ENCODE data around the gene EIF3K. TPM values are rescaled to one million over a fixed set of nuclear protein-coding genes. Genes with fewer than 3 reads are reported as not detected.

The EIF3K gene
- total RNA-seq, 1 donor from 2014 or later, result 274 TPM

- H3K4me3 Mint-ChIP-seq, result peak overlapping the region; percentile 16
Measured at GRCh38 chr19:38678217-38678890, 59.4 kb downstream of the EIF3K start.

DNA sequence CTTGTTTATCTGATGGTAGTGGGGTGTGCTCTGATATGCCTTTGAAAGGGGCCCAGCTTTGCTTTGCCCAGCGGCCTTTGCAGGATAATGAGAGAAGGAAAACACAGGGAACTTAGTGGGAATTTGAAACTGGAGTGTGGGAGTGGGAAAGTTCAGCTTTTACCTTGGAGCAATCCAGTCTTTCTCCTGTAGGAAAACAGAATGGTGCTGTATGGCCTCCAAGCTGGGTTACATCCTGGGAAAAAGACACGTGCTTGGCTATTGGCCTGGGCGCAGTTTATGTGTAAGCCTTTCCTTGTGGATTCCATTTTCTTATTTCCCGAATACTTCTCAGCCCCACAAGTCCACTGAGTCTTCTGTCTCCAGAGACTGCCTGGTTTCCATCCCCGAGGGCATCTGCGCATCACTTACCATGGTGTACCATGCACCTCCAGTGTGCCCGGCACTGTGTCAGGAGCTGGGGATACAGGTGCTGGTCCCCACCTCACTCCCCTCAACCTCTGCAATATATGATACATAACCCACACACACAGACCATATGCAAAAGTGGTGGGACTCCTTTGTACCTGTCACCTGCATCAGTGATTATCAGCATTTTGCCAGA is 60.0 kb downstream of the EIF3K start:
- Mint-ChIP-seq H3K27me3 (no peaks in the 10 kb centered on the region), H3K4me1 (ENCODE audit: unreplicated experiment) (peaks cover 70% of the 10 kb centered on the region), H3K9me3 (peaks cover 5% of the 10 kb centered on the region), H3K4me3 (no peak overlapping the region), H3K36me3 (peaks cover 45% of the 10 kb centered on the region), H3K27ac (peak overlapping the region; percentile 100)
- no peak for TF ChIP-seq CTCF (conservative IDR thresholded peaks at IDR 0.05)
- DNase-seq (ENCODE audit: extremely low spot score, unreplicated experiment), result no peak

More at GRCh38 chr19:38678217-38678890, 59.4 kb downstream of the EIF3K start:
- Mint-ChIP-seq H3K27me3 (no peaks in the 10 kb centered on the region), H3K36me3 (peaks cover 40% of the 10 kb centered on the region), H3K27ac (peak overlapping the region; percentile 100), H3K4me1 (ENCODE audit: unreplicated experiment) (peaks cover 66% of the 10 kb centered on the region), H3K9me3 (peaks cover 5% of the 10 kb centered on the region)
- TF ChIP-seq CTCF (conservative IDR thresholded peaks at IDR 0.05), result no peak
- no peak for DNase-seq (ENCODE audit: extremely low spot score, unreplicated experiment)

DNA sequence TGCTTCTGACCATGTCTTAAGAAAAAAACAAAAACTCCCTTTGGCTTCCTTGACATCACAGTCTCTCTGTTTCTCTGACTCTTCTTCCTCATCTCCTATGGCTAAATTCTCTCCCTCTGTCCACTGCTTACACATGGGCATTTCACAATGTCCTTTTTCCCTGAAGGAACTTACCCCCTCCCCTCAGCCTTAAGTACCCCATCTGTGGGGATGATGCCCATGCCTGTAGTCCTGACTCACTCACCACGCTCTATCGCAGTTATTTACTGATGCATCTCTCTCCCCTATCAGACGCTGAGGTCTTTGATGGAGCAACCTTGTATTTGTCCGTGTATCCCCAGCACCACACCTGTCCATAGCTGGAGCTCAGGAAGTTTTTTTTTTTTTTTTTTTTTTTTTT is 60.9 kb downstream of the EIF3K start:
- DNase-seq (ENCODE audit: extremely low spot score, unreplicated experiment), result no peak
- Mint-ChIP-seq H3K27ac (peak overlapping the region; percentile 100), H3K4me1 (ENCODE audit: unreplicated experiment) (peaks cover 69% of the 10 kb centered on the region)

GRCh38 chr19:38682195-38682867 is 63.3 kb downstream of the EIF3K start:
- Mint-ChIP-seq H3K27me3 (no peaks in the 10 kb centered on the region), H3K9me3 (peaks cover 6% of the 10 kb centered on the region), H3K4me1 (ENCODE audit: unreplicated experiment) (peaks cover 64% of the 10 kb centered on the region), H3K4me3 (no peak overlapping the region), H3K36me3 (peaks cover 36% of the 10 kb centered on the region), H3K27ac (peak overlapping the region; percentile 100)
- no peak for TF ChIP-seq CTCF (conservative IDR thresholded peaks at IDR 0.05)
- no peak for DNase-seq (ENCODE audit: extremely low spot score, unreplicated experiment)

More for the DNA sequence above, 60.9 kb downstream of the EIF3K start:
- peak overlapping the region; percentile 32 for H3K4me3 Mint-ChIP-seq
- no peaks in the 10 kb centered on the region for H3K27me3 Mint-ChIP-seq
- H3K36me3 Mint-ChIP-seq, result peaks cover 42% of the 10 kb centered on the region
- no peak for TF ChIP-seq CTCF (conservative IDR thresholded peaks at IDR 0.05)
- H3K9me3 Mint-ChIP-seq, result peaks cover 5% of the 10 kb centered on the region

DNA sequence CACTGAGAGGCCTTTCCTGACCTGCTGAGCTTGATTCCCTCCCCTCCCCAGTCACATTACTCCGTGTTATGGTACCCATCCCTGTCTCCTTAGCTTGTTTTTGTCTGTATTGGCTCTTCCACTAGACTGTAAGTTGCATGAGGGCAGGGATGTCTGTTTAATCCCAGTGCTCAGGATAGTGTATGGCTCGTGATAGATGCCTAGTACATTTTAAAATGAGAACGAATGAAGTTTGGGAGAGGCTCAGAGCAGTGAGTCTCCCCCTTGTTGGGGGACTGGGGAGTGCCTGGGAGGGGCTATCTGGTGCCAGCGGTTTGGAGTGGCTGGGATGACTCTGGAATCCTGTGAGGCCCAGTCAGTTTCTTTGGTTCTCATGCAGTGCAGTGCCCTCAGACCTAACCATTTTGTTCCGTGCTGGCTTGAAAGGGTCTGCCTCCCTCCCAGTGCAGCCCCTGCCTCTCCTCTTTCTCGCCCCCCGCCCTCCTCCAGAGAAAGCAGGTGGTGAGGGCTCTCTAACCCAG is 63.9 kb downstream of the EIF3K start:
- TF ChIP-seq CTCF (conservative IDR thresholded peaks at IDR 0.05), result no peak
- Mint-ChIP-seq H3K36me3 (peaks cover 42% of the 10 kb centered on the region), H3K27me3 (no peaks in the 10 kb centered on the region), H3K27ac (peak overlapping the region; percentile 100), H3K4me3 (peak overlapping the region; percentile 75), H3K9me3 (peaks cover 11% of the 10 kb centered on the region), H3K4me1 (ENCODE audit: unreplicated experiment) (peaks cover 67% of the 10 kb centered on the region)
- DNase-seq (ENCODE audit: extremely low spot score, unreplicated experiment), result no peak

Measured in type B pancreatic cell (in vitro differentiated cells).